Activated CD4-positive, alpha-beta T cell treated with anti-CD3 and anti-CD28 coated beads, Interleukin-10, Interleukin-2, amounts not matched to agents 100 ng/mL and 50 ng/mL, durations not matched to agents 16 hours and 8 hours (primary cell): ENCODE measurements around the gene MMP12.
A peak's percentile ranks its signal among the peaks of the same experiment; 100 is the strongest.

Experiments used
- DNase-seq: peaks from one replicate; pipeline ENCODE4 v3.0.0-alpha.2; 2020

MMP12 gene

GRCh38 chr11:102849311-102849710, 25.5 kb downstream of the MMP12 start:
- no peak for DNase-seq

GRCh38 chr11:102846292-102846691, 28.5 kb downstream of the MMP12 start:
- no peak for DNase-seq

GRCh38 chr11:102843489-102843888, 31.3 kb downstream of the MMP12 start, which contains the start of gene MMP3:
Gene MMP3, minus strand, starts transcription at chr11:102843609. Its CDS starts 63 bp downstream, at chr11:102843546.
- DNase-seq: no peak

GRCh38 chr11:102842930-102843329, 31.9 kb downstream of the MMP12 start:
- no peak for DNase-seq

GRCh38 chr11:102840018-102840417, 34.8 kb downstream of the MMP12 start:
- no peak for DNase-seq

- no peak for DNase-seq
Observed at GRCh38 chr11:102837646-102838045, 37.1 kb downstream of the MMP12 start.

- DNase-seq: no peak
Observed at GRCh38 chr11:102837156-102837555, 37.6 kb downstream of the MMP12 start.

- DNase-seq: no peak
Observed at GRCh38 chr11:102836290-102836875, 38.4 kb downstream of the MMP12 start.

GRCh38 chr11:102833731-102834130, 41.1 kb downstream of the MMP12 start:
- no peak for DNase-seq

- no peak for DNase-seq
Observed at GRCh38 chr11:102832612-102833011, 42.2 kb downstream of the MMP12 start.

- peak; percentile 30 for DNase-seq
Observed at GRCh38 chr11:102831489-102832440, 43.0 kb downstream of the MMP12 start.

GRCh38 chr11:102831128-102831488, 43.7 kb downstream of the MMP12 start:
- no peak for DNase-seq

GRCh38 chr11:102830001-102830727, 44.6 kb downstream of the MMP12 start:
- DNase-seq: no peak

GRCh38 chr11:102829316-102830000, 45.3 kb downstream of the MMP12 start:
- no peak for DNase-seq

- no peak for DNase-seq
Observed at GRCh38 chr11:102824556-102824955, 50.2 kb downstream of the MMP12 start.

- DNase-seq: no peak
Observed at GRCh38 chr11:102819491-102819890, 55.3 kb downstream of the MMP12 start.

- DNase-seq: no peak
Observed at GRCh38 chr11:102813484-102813883, 61.3 kb downstream of the MMP12 start.
